Measurements from ENCODE around the gene LSM3.

The LSM3 gene

GRCh38 chr3:14158370-14158769 lies 20.2 kb upstream of the LSM3 start:
- Histone ChIP-seq H3K9ac (ENCODE audit: low read length in 2 of 2) (no peak overlapping the region), H3K4me3 (ENCODE audit: low read length in 2 of 2) (no peak overlapping the region), H3K4me1 (ENCODE audit: control insufficient read depth, insufficient read depth, low read length) (no peaks in the 10 kb centered on the region), H3K36me3 (ENCODE audit: control insufficient read depth in 2 of 2, insufficient read depth in 2 of 2, low read length in 2 of 2) (peaks cover 71 to 76% of the 10 kb centered on the region in 2 donors), H3K27ac (ENCODE audit: low read length) (no peak overlapping the region), H3K9me3 (ENCODE audit: control insufficient read depth in 2 of 2, low read length in 2 of 2) (no peaks in the 10 kb centered on the region), H3K27me3 (ENCODE audit: control insufficient read depth in 1 of 2, insufficient read depth in 2 of 2, low read length in 2 of 2) (no peaks in the 10 kb centered on the region)

GRCh38 chr3:14159426-14159825 lies 19.2 kb upstream of the LSM3 start:
- Histone ChIP-seq H3K4me1 (ENCODE audit: control insufficient read depth, insufficient read depth, low read length) (no peaks in the 10 kb centered on the region), H3K27ac (ENCODE audit: low read length) (no peak overlapping the region), H3K9me3 (ENCODE audit: control insufficient read depth in 2 of 2, low read length in 2 of 2) (no peaks in the 10 kb centered on the region), H3K27me3 (ENCODE audit: control insufficient read depth in 1 of 2, insufficient read depth in 2 of 2, low read length in 2 of 2) (no peaks in the 10 kb centered on the region), H3K9ac (ENCODE audit: low read length in 2 of 2) (no peak overlapping the region), H3K36me3 (ENCODE audit: control insufficient read depth in 2 of 2, insufficient read depth in 2 of 2, low read length in 2 of 2) (peaks cover 69 to 76% of the 10 kb centered on the region in 2 donors), H3K4me3 (ENCODE audit: low read length in 2 of 2) (no peak overlapping the region)

- H3K4me3 ChIP-seq (ENCODE audit: low read length in 2 of 2), result no peak overlapping the region
- H3K4me1 ChIP-seq (ENCODE audit: control insufficient read depth, insufficient read depth, low read length), result no peaks in the 10 kb centered on the region
- H3K27me3 ChIP-seq (ENCODE audit: control insufficient read depth in 1 of 2, insufficient read depth in 2 of 2, low read length in 2 of 2), result no peaks in the 10 kb centered on the region
- H3K27ac ChIP-seq (ENCODE audit: low read length), result no peak overlapping the region
- H3K36me3 ChIP-seq (ENCODE audit: control insufficient read depth in 2 of 2, insufficient read depth in 2 of 2, low read length in 2 of 2), result peaks cover 81 to 88% of the 10 kb centered on the region in 2 donors
- H3K9ac ChIP-seq (ENCODE audit: low read length in 2 of 2), result no peak overlapping the region
- no peaks in the 10 kb centered on the region for H3K9me3 ChIP-seq (ENCODE audit: control insufficient read depth in 2 of 2, low read length in 2 of 2)
These were observed 17.3 kb upstream of the LSM3 start for GRCh38 chr3:14161282-14161681.

- Histone ChIP-seq H3K9ac (ENCODE audit: low read length in 2 of 2) (no peak overlapping the region), H3K36me3 (ENCODE audit: control insufficient read depth in 2 of 2, insufficient read depth in 2 of 2, low read length in 2 of 2) (peaks cover 80 to 89% of the 10 kb centered on the region in 2 donors), H3K4me3 (ENCODE audit: low read length in 2 of 2) (no peak overlapping the region), H3K27ac (ENCODE audit: low read length) (no peak overlapping the region), H3K27me3 (ENCODE audit: control insufficient read depth in 1 of 2, insufficient read depth in 2 of 2, low read length in 2 of 2) (no peaks in the 10 kb centered on the region), H3K9me3 (ENCODE audit: control insufficient read depth in 2 of 2, low read length in 2 of 2) (no peaks in the 10 kb centered on the region), H3K4me1 (ENCODE audit: control insufficient read depth, insufficient read depth, low read length) (no peaks in the 10 kb centered on the region)
These were observed 16.4 kb upstream of the LSM3 start for GRCh38 chr3:14162178-14162577.

GRCh38 chr3:14166877-14167603 lies 11.6 kb upstream of the LSM3 start:
- Histone ChIP-seq H3K36me3 (ENCODE audit: control insufficient read depth in 2 of 2, insufficient read depth in 2 of 2, low read length in 2 of 2) (peaks cover 73 to 94% of the 10 kb centered on the region in 2 donors), H3K4me3 (ENCODE audit: low read length in 2 of 2) (no peak overlapping the region), H3K9me3 (ENCODE audit: control insufficient read depth in 2 of 2, low read length in 2 of 2) (no peaks in the 10 kb centered on the region), H3K27me3 (ENCODE audit: control insufficient read depth in 1 of 2, insufficient read depth in 2 of 2, low read length in 2 of 2) (no peaks in the 10 kb centered on the region), H3K4me1 (ENCODE audit: control insufficient read depth, insufficient read depth, low read length) (no peaks in the 10 kb centered on the region), H3K9ac (ENCODE audit: low read length in 2 of 2) (no peak overlapping the region), H3K27ac (ENCODE audit: low read length) (no peak overlapping the region)

DNA sequence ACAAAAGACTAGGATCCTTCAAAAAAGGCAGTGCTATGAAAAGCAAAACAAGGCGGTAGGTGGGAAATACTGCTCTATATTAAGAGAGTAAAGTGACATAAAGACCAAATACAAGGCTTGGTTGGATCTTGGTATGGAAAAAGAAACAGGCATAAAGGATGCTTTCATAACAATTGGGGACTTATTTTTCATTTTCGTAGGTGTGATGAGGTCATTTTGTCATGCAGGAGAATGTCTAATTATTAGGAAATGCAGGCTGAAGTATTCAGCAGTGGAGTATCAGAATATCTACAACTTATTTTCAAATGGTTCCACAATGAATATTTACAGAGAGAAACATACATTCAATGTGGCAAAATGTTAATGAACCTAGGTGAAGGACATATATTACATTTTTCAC lies 9.2 kb upstream of the LSM3 start:
- Histone ChIP-seq H3K9me3 (ENCODE audit: control insufficient read depth in 2 of 2, low read length in 2 of 2) (no peaks in the 10 kb centered on the region), H3K4me1 (ENCODE audit: control insufficient read depth, insufficient read depth, low read length) (no peaks in the 10 kb centered on the region), H3K4me3 (ENCODE audit: low read length in 2 of 2) (no peak overlapping the region), H3K9ac (ENCODE audit: low read length in 2 of 2) (no peak overlapping the region), H3K27ac (ENCODE audit: low read length) (no peak overlapping the region), H3K36me3 (ENCODE audit: control insufficient read depth in 2 of 2, insufficient read depth in 2 of 2, low read length in 2 of 2) (peaks cover 58 to 75% of the 10 kb centered on the region in 2 donors), H3K27me3 (ENCODE audit: control insufficient read depth in 1 of 2, insufficient read depth in 2 of 2, low read length in 2 of 2) (no peaks in the 10 kb centered on the region)

DNA sequence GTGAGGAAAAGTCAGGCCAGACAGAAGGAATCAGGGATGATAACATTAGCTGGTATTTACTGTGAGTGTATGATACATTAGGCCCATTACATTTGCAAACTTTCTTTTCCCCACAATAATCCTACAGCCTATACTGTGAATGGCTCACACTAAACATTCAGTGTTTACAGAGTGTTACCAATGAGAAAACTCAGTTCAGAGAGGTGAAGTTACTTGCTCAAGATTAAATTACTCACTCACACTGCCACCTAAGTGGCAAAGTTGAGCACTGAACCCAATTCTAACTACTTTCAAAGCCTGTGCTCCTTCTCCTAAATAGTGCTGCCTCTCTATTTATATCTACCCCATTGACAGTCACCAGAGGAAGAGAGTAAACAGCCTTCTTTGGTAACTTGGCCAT lies 8.7 kb upstream of the LSM3 start:
- Histone ChIP-seq H3K4me3 (ENCODE audit: low read length in 2 of 2) (no peak overlapping the region), H3K27me3 (ENCODE audit: control insufficient read depth in 1 of 2, insufficient read depth in 2 of 2, low read length in 2 of 2) (no peaks in the 10 kb centered on the region), H3K27ac (ENCODE audit: low read length) (no peak overlapping the region), H3K9me3 (ENCODE audit: control insufficient read depth in 2 of 2, low read length in 2 of 2) (no peaks in the 10 kb centered on the region), H3K9ac (ENCODE audit: low read length in 2 of 2) (no peak overlapping the region), H3K36me3 (ENCODE audit: control insufficient read depth in 2 of 2, insufficient read depth in 2 of 2, low read length in 2 of 2) (peaks cover 53 to 71% of the 10 kb centered on the region in 2 donors), H3K4me1 (ENCODE audit: control insufficient read depth, insufficient read depth, low read length) (no peaks in the 10 kb centered on the region)

DNA sequence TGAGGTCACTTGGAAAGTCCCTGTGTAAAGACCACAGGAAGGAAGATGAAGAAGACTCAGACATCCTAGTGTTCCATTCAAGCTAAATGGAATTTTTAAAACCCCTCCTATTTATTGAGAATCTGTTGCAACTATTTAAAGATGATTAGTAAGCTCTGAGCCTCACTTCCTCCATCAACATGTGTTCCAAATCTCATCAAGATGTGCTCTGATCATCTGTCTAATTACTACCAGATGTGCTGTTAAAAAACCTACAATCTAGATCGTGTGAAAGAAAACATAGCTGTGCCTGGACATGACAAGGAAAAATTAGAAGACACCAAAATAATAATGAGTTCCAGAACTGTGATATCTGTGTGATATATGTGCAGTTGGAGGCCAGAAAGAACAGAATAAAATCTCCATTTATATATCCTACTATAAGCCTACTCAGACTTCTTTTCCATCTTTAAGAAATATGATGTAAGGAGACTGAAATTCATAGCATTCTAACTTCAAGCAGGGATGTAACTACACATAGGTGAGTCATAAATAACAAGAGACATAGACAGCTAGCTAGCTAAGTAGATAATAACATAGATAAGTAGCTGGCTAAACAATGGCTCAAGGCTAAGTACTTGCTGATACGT lies 8.0 kb upstream of the LSM3 start:
- H3K36me3 ChIP-seq (ENCODE audit: control insufficient read depth in 2 of 2, insufficient read depth in 2 of 2, low read length in 2 of 2), result peaks cover 46 to 63% of the 10 kb centered on the region in 2 donors
- no peak overlapping the region for H3K27ac ChIP-seq (ENCODE audit: low read length)

GRCh38 chr3:14172496-14172895 lies 6.1 kb upstream of the LSM3 start:
- Histone ChIP-seq H3K36me3 (ENCODE audit: control insufficient read depth in 2 of 2, insufficient read depth in 2 of 2, low read length in 2 of 2) (peaks cover 31 to 47% of the 10 kb centered on the region in 2 donors), H3K9me3 (ENCODE audit: control insufficient read depth in 2 of 2, low read length in 2 of 2) (no peaks in the 10 kb centered on the region), H3K4me1 (ENCODE audit: control insufficient read depth, insufficient read depth, low read length) (peaks cover 12% of the 10 kb centered on the region), H3K27me3 (ENCODE audit: control insufficient read depth in 1 of 2, insufficient read depth in 2 of 2, low read length in 2 of 2) (no peaks in the 10 kb centered on the region), H3K4me3 (ENCODE audit: low read length in 2 of 2) (no peak overlapping the region), H3K9ac (ENCODE audit: low read length in 2 of 2) (no peak overlapping the region), H3K27ac (ENCODE audit: low read length) (no peak overlapping the region)

More for the DNA sequence above, 8.0 kb upstream of the LSM3 start:
- H3K9me3 ChIP-seq (ENCODE audit: control insufficient read depth in 2 of 2, low read length in 2 of 2), result no peaks in the 10 kb centered on the region
- no peak overlapping the region for H3K4me3 ChIP-seq (ENCODE audit: low read length in 2 of 2)
- no peaks in the 10 kb centered on the region for H3K4me1 ChIP-seq (ENCODE audit: control insufficient read depth, insufficient read depth, low read length)
- H3K9ac ChIP-seq (ENCODE audit: low read length in 2 of 2), result no peak overlapping the region
- no peaks in the 10 kb centered on the region for H3K27me3 ChIP-seq (ENCODE audit: control insufficient read depth in 1 of 2, insufficient read depth in 2 of 2, low read length in 2 of 2)

DNA sequence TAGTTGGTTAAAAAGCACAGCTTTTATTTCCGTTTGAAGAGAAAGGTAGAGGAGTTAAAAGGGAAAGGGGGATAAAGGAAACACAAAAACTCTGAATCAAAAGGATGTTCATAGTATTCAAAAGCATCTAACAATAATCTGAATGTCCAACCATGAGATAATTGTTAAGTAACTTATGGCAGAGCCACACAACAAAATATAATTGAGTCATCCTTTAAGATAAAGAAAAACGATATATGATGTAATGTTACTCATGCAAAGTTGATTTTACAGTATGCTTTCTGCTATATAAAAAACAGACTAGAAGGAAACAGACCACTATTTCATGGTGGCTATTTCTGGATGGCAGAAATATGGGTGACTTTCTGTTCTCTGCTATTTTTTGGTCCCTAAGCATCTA lies 4.1 kb upstream of the LSM3 start:
- H3K27me3 ChIP-seq (ENCODE audit: control insufficient read depth in 1 of 2, insufficient read depth in 2 of 2, low read length in 2 of 2), result no peaks in the 10 kb centered on the region
- H3K27ac ChIP-seq (ENCODE audit: low read length), result no peak overlapping the region
- no peak overlapping the region for H3K4me3 ChIP-seq (ENCODE audit: low read length in 2 of 2)
- peaks cover 21 to 27% of the 10 kb centered on the region in 2 donors for H3K36me3 ChIP-seq (ENCODE audit: control insufficient read depth in 2 of 2, insufficient read depth in 2 of 2, low read length in 2 of 2)
- peaks cover 17% of the 10 kb centered on the region for H3K4me1 ChIP-seq (ENCODE audit: control insufficient read depth, insufficient read depth, low read length)
- no peak overlapping the region for H3K9ac ChIP-seq (ENCODE audit: low read length in 2 of 2)
- no peaks in the 10 kb centered on the region for H3K9me3 ChIP-seq (ENCODE audit: control insufficient read depth in 2 of 2, low read length in 2 of 2)

DNA sequence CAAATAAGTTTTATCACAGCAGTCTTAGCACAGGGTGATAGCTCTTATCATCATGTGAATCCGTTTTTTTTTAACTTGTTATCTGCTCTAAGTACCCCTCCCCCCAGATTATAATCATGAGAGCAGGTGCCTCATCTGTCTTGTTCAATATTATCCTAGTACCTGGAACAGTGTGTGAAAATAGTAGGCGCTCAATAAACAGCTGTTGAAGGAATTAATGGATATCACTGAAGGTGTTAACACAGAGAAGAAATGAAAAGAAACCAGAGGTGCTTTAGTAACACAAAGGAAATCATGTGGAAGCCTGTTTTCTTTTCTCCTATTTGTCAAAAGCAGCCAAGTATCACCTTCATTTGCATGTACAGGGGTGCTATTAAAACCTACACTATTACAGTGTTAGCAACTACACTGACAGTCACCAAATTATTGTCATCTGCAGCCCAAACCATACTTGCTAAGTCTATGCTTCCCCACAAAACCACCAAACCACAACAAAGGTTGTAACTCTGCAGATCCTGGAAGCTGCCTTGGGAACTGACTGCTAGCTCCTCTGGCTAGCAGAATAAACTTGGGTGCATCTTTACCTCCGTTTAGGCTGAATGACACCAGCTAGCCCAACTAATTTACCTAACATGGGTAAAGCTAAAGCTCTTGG lies 3.1 kb upstream of the LSM3 start:
- H3K27me3 ChIP-seq (ENCODE audit: control insufficient read depth in 1 of 2, insufficient read depth in 2 of 2, low read length in 2 of 2), result no peaks in the 10 kb centered on the region
- no peaks in the 10 kb centered on the region for H3K9me3 ChIP-seq (ENCODE audit: control insufficient read depth in 2 of 2, low read length in 2 of 2)
- H3K27ac ChIP-seq (ENCODE audit: low read length), result no peak overlapping the region
- peaks cover 13 to 18% of the 10 kb centered on the region in 2 donors for H3K36me3 ChIP-seq (ENCODE audit: control insufficient read depth in 2 of 2, insufficient read depth in 2 of 2, low read length in 2 of 2)
- no peak overlapping the region for H3K4me3 ChIP-seq (ENCODE audit: low read length in 2 of 2)
- H3K4me1 ChIP-seq (ENCODE audit: control insufficient read depth, insufficient read depth, low read length), result peaks cover 17% of the 10 kb centered on the region
- no peak overlapping the region for H3K9ac ChIP-seq (ENCODE audit: low read length in 2 of 2)
